ENCODE measurements around the gene TIPARP.

TIPARP gene

DNA sequence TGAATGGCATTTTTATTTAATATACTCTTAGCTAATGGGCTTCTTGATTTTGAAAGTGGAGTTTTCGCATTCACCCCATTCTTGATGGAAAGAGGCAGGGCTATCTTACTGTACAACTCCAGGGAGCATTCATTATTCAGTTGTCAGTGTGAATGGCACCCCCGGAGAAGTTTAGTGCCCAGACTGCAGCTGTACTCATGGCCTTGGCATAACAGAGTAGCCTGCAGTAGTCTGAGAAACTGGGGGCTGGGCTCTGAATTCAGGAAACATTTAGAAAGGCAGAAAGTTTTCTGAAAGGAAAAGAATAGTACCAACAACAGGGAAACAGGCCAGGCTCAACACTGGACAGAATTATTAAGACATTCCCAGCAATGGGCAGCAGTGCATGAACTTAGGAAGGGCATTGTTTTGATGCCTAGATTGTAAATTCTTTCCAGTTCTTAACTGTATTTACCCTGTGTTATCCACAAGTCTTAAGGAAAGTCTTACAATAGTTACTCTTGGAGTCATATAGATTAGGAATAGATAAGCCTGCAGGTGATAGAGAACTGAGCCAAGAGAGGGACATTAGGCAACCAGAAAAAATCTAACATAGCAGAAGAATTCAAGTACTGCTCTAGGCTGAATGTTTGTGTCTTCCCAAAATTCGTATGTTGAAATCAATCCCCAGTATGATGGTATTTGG, 44.4 kb downstream of the TIPARP start:
- Histone ChIP-seq H3K9me3 (ENCODE audit: insufficient read depth, low read depth, low read length) (no peaks in the 10 kb centered on the region), H3K4me1 (ENCODE audit: insufficient read depth, low read length, poor library complexity, severe bottlenecking) (no peaks in the 10 kb centered on the region), H3K9me2 (replicated peaks; ENCODE audit: low read depth, low read length) (peaks cover 5% of the 10 kb centered on the region; the same call in 1 of the 2 replicates), H3K4me3 (ENCODE audit: low read length, poor library complexity, severe bottlenecking) (no peak overlapping the region), H3K79me2 (ENCODE audit: insufficient read depth, low read length) (no peaks in the 10 kb centered on the region), H3K9ac (ENCODE audit: low read depth, low read length, poor library complexity, severe bottlenecking) (no peak overlapping the region), H3K36me3 (ENCODE audit: insufficient read depth, low read length) (no peaks in the 10 kb centered on the region), H2AFZ (ENCODE audit: low read length) (no peak overlapping the region), H4K20me1 (ENCODE audit: insufficient read depth, low read length, poor library complexity, severe bottlenecking) (no peaks in the 10 kb centered on the region), H3K27me3 (ENCODE audit: insufficient read depth, low read length, poor library complexity, severe bottlenecking) (no peaks in the 10 kb centered on the region), H3K4me2 (ENCODE audit: low read depth, low read length, poor library complexity, severe bottlenecking) (no peak overlapping the region), H3F3A (ENCODE audit: low read depth) (no peaks in the 10 kb centered on the region)
- no peak for TF ChIP-seq EZH2phosphoT487 (IDR thresholded peaks at IDR 0.05; ENCODE audit: borderline replicate concordance)
- TF ChIP-seq, protein P1, sequence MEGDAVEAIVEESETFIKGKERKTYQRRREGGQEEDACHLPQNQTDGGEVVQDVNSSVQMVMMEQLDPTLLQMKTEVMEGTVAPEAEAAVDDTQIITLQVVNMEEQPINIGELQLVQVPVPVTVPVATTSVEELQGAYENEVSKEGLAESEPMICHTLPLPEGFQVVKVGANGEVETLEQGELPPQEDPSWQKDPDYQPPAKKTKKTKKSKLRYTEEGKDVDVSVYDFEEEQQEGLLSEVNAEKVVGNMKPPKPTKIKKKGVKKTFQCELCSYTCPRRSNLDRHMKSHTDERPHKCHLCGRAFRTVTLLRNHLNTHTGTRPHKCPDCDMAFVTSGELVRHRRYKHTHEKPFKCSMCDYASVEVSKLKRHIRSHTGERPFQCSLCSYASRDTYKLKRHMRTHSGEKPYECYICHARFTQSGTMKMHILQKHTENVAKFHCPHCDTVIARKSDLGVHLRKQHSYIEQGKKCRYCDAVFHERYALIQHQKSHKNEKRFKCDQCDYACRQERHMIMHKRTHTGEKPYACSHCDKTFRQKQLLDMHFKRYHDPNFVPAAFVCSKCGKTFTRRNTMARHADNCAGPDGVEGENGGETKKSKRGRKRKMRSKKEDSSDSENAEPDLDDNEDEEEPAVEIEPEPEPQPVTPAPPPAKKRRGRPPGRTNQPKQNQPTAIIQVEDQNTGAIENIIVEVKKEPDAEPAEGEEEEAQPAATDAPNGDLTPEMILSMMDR (conservative IDR thresholded peaks at IDR 0.05; ENCODE audit: low read length), result no peak

DNA sequence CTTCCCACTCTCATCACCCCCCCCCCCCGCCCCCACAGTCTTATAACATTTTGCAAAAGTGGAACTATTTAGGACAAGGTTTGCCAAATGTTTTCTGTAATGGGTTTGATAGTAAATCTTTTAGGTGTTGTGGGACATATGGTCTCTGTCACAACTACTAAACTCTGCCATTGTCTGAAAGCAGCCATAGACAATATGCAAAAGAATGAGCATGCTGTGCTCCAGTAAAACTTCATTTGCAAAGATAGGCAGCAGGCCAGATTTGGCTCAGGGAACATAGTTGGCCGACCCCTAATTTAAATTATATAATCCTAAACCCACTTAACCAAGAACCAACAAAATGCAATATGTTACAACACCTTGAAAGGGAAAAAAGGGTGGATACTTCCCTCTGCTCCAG, 46.4 kb downstream of the TIPARP start:
- Histone ChIP-seq H3K4me2 (ENCODE audit: low read depth, low read length, poor library complexity, severe bottlenecking) (no peak overlapping the region), H4K20me1 (ENCODE audit: insufficient read depth, low read length, poor library complexity, severe bottlenecking) (no peaks in the 10 kb centered on the region), H3K4me1 (ENCODE audit: insufficient read depth, low read length, poor library complexity, severe bottlenecking) (no peaks in the 10 kb centered on the region), H3K36me3 (ENCODE audit: insufficient read depth, low read length) (no peaks in the 10 kb centered on the region), H3F3A (ENCODE audit: low read depth) (no peaks in the 10 kb centered on the region), H3K79me2 (ENCODE audit: insufficient read depth, low read length) (no peaks in the 10 kb centered on the region), H2AFZ (ENCODE audit: low read length) (no peak overlapping the region), H3K9ac (ENCODE audit: low read depth, low read length, poor library complexity, severe bottlenecking) (no peak overlapping the region), H3K9me2 (replicated peaks; ENCODE audit: low read depth, low read length) (peaks cover 5% of the 10 kb centered on the region; the same call in 1 of the 2 replicates), H3K27me3 (ENCODE audit: insufficient read depth, low read length, poor library complexity, severe bottlenecking) (no peaks in the 10 kb centered on the region), H3K9me3 (ENCODE audit: insufficient read depth, low read depth, low read length) (no peaks in the 10 kb centered on the region), H3K4me3 (ENCODE audit: low read length, poor library complexity, severe bottlenecking) (no peak overlapping the region)
- no peak for TF ChIP-seq EZH2phosphoT487 (IDR thresholded peaks at IDR 0.05; ENCODE audit: borderline replicate concordance)
- TF ChIP-seq, protein P1 (conservative IDR thresholded peaks at IDR 0.05; ENCODE audit: low read length), result no peak

DNA sequence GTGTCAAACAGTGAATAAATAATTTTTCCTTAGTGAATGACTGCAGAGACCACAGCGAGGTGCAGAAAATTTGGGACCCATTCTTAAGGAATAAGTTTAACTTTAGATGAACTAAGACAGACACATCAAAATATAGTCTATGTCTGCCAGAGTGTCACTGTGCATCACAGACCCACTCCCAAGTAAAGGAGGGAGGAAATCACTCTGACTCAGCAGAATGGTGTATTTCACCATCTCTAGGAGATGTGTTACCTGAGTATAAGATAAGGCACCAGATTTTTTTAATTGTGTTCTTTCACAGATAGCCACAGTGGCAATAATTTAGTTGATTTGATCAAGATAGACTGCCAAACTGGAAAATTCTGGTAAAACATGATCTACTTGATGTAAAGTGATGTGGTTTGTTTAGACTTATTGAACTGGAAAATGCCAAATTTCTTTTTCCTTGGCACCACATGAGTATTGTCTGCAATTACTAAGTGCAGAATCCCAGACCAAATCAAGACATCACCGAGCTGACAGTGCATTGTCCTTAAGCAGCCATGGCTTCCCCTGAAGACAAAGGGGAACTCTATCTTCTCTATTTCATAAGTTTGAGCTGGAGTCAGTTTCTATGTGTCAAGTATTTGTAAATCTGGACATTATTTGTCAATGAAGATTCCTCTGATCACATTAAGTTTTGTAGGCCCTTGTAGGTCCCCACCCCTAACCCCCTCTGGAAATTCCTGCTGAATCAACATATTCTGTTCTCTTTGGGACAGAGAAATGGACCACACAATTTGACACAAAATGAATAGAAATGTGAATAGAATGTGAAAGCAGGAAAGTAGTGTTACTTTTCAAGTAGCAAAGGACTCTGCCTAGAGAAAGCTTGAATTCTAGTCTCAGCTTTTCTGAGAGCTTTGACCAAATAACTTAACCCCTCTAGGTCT, 47.6 kb downstream of the TIPARP start:
- H3K27me3 ChIP-seq (ENCODE audit: insufficient read depth, low read length, poor library complexity, severe bottlenecking), result no peaks in the 10 kb centered on the region
- H3K9me3 ChIP-seq (ENCODE audit: insufficient read depth, low read depth, low read length), result no peaks in the 10 kb centered on the region
- H3K4me3 ChIP-seq (ENCODE audit: low read length, poor library complexity, severe bottlenecking), result no peak overlapping the region
- no peaks in the 10 kb centered on the region for H3F3A ChIP-seq (ENCODE audit: low read depth)
- TF ChIP-seq, protein P1 (conservative IDR thresholded peaks at IDR 0.05; ENCODE audit: low read length), result no peak
- TF ChIP-seq EZH2phosphoT487 (IDR thresholded peaks at IDR 0.05; ENCODE audit: borderline replicate concordance), result no peak
- H2AFZ ChIP-seq (ENCODE audit: low read length), result no peak overlapping the region
- no peak overlapping the region for H3K9ac ChIP-seq (ENCODE audit: low read depth, low read length, poor library complexity, severe bottlenecking)
- H3K9me2 ChIP-seq (replicated peaks; ENCODE audit: low read depth, low read length), result peaks cover 3% of the 10 kb centered on the region; the same call in 1 of the 2 replicates
- no peaks in the 10 kb centered on the region for H4K20me1 ChIP-seq (ENCODE audit: insufficient read depth, low read length, poor library complexity, severe bottlenecking)
- no peak overlapping the region for H3K4me2 ChIP-seq (ENCODE audit: low read depth, low read length, poor library complexity, severe bottlenecking)
- no peaks in the 10 kb centered on the region for H3K36me3 ChIP-seq (ENCODE audit: insufficient read depth, low read length)
- H3K79me2 ChIP-seq (ENCODE audit: insufficient read depth, low read length), result no peaks in the 10 kb centered on the region
- no peaks in the 10 kb centered on the region for H3K4me1 ChIP-seq (ENCODE audit: insufficient read depth, low read length, poor library complexity, severe bottlenecking)
